ENCODE results near the gene PFKFB3.
"Not testable (repeated sequence)": the region's sequence is repeated elsewhere in the genome, so short reads cannot be mapped to it uniquely, and the experiment has no call there.

Gene PFKFB3

DNA sequence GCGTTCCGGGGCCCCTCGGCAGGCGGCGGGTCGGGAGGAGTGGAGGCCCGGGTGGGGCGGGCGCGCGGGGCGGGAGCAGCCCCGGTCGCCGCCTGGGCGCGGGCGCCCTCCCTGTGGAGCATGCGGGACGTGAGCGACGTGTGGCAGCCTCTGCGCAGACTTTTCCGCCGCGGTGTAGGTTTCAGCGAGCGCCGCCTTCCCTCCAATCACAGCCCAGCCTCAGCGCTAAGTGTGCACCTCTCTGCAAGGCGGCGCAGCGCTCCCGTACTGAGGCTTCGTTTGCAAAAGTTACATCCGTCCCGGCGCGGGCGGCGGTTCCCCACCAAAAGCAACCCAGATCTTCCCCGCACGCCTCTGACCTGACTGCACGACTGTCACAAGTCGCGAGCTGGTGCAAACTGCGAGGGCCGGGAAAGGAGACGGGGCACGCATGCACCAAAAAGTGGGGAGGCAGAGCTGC is 1.2 kb upstream of the PFKFB3 start:
- DNase-seq (ENCODE audit: low spot score), result peak; percentile 83

DNA sequence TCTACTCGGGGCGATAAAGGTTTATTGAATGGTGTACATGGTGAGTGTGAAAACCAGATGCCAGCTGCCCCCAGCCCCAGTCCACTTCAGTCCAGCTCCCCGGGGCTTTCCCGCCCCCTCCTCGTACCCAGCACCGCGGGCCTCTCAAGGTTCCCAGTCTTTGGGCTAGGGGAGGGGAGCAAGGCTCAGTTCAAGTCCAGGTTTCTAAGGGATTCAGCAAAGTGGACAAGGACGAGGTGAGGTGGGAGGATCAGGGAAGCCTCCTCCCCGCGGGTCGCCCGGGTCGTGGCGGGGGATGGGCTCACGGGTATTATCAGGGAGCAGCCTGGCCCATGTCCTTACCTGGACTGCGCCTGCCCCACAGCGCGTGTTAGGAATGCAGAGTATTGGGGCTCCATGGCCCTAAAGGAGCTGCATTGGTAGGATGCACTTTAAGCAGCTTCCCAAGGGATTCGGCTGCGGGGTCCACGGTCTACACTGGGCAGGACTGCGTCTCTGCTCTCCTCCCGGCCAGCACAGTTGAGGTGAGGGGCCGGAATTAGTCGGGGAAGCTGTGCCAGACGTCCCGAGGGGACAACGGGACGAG is 541 bp upstream of the PFKFB3 start:
- no peak for DNase-seq (ENCODE audit: low spot score)

DNA sequence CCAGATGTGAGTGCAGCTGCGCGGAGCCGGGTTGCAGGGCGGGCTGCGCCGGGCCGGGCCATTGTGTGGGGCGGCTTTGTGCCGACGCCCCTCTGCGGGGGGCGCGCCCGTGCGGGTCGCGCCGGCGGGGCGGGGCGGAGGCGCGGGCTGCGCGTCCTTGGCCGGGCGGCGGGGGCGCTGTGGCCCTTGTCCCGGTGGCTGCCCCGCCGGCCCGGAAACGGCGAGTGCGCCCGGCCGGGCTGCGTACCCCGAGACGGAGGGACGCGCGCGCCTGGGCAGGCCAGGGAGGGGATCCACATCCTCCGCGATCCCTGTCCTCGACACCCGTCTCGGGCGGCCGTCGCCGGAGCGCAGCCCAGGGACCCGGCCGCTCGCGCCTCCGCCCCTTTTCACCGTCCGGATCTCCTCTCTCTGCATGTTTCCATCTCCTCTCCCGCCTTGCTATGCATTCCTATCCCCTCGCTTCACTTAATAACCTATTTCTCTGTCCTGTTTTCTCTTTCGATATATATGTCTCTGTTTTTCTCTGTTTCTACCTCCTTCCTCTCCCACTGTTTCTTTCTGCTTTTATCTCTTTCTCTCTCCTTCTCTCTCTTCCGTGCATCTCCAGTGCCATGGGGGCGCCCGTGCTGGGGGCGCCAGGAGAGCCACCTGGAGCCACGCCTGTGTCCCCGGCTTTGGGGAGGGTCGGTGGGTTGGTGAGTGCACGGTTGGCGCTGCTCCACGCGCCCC is 765 bp downstream of the PFKFB3 start:
- DNase-seq (ENCODE audit: low spot score), result peak; percentile 68

DNA sequence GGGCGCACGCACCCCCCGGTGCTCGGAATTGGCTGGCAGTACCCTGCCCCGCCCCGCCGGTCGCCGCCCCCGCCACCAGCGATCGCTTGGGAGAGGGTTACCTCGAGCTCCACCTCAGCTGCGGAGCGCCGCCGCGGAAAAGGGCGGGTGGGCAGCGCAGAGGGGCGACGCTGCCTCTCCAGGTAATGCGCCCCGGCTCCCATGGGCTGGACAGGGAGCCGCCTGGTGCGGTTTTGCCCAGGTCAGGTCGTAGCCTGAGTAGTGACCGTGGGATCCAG is 1.3 kb downstream of the PFKFB3 start:
- no peak for DNase-seq (ENCODE audit: low spot score)

DNA sequence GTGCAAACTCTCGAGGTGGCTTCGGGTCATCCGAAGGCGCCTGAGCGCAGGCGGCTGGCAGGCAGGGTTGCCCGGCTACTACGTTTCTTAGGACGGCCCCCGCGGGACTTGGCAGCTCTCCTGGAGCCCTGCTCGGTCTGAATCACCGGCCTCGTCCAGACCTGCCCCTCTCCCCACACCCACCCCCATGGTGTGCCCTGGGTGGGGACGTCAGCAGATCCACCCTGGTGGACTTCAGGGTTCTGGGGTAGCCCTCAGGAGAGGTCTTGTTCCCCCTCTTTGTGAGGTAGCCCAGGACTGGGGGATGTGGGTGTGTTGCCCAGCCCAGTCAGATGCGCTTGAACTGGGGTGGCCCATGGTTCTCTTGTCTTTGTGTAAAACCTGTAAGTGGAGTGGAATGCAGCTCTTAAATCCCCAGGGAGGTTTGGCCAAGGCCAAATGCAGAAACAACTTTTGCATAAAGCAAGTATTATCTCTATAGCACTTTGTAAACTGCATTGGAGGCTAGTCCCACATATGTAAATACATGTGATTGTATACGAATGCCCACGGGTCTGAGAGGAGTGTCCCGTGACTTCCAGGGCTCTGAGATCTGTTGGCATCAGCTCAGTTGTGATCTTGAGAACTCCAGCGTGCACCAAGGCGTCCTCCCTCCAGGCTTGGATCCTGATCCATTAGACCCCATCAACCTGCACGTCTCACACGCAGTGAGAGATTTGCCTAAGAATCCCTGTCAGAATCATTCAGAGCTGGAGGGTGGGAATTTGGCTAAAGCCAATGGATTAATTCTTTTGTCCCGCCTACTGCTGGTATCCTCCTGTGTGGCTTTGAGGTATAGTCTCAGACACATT is 1.8 kb downstream of the PFKFB3 start:
- no peak for DNase-seq (ENCODE audit: low spot score)

DNA sequence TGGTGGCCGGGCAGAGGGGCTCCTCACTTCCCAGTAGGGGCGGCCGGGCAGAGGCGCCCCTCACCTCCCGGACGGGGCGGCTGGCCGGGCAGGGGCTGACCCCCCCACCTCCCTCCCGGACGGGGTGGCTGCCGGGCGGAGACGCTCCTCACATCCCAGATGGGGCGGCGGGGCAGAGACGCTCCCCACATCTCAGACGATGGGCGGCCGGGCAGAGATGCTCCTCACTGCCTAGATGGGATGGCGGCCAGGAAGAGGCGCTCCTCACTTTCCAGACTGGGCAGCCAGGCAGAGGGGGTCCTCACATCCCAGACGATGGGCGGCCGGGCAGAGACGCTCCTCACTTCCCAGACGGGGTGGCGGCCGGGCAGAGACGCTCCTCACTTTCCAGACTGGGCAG is 3.8 kb downstream of the PFKFB3 start:
- DNase-seq (ENCODE audit: low spot score), result not testable (repeated sequence)

DNA sequence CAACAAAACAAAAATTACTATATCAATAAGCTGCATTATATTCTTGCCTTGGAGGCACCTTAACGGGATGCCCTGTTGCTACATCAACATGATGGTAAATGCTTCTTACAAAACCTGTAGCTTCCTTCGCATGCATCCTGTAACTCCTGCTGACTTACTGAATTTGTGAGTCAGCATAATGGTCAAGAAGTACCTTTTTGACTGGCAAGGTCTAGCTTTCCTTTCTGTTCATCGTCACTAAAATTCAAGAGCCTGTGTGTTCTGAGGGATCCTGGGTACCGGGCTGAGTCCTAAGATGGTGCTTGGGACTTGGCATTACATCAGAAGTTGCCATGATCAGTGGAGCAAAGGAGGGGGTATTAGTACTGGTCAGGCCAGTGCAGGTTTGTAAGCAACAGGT is 4.9 kb downstream of the PFKFB3 start:
- no peak for DNase-seq (ENCODE audit: low spot score)

DNA sequence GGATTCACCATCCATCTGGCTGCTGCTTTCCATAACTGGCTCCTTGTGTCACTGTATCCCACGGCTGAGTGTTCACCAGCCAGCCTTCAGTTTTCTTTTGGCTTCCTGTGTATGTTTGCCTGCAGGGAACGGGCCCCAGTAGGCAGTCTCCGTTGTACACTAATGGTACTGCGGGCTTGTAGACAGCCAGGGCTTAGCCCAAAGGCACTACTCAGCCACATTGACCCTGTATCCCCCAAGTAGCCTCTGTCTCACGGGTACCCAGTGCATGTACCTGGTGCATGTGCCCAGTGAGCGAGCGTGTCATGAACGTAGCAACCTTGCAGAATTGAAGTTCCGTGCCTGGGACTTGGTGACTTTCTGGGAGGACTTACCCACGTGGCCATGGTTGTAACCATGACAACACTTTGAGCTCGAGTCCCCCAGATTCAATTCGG is 6.1 kb downstream of the PFKFB3 start:
- no peak for DNase-seq (ENCODE audit: low spot score)

DNA sequence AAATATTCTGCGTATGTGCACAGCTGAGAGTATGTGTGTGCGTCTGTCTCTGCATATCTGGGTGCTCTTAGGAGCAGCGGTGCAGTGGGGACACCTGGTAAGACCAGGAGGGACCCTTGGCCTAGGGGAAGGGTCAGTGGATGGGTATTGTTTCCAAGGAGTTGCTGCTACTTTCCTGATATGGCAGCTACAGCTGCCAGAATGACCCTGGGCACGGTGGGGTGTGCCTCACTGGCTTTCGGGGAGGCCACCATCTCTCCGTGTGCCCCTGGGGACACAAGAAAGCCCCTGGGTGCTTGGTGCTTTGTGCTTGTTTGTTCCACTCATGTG is 8.6 kb downstream of the PFKFB3 start:
- DNase-seq (ENCODE audit: low spot score), result no peak

DNA sequence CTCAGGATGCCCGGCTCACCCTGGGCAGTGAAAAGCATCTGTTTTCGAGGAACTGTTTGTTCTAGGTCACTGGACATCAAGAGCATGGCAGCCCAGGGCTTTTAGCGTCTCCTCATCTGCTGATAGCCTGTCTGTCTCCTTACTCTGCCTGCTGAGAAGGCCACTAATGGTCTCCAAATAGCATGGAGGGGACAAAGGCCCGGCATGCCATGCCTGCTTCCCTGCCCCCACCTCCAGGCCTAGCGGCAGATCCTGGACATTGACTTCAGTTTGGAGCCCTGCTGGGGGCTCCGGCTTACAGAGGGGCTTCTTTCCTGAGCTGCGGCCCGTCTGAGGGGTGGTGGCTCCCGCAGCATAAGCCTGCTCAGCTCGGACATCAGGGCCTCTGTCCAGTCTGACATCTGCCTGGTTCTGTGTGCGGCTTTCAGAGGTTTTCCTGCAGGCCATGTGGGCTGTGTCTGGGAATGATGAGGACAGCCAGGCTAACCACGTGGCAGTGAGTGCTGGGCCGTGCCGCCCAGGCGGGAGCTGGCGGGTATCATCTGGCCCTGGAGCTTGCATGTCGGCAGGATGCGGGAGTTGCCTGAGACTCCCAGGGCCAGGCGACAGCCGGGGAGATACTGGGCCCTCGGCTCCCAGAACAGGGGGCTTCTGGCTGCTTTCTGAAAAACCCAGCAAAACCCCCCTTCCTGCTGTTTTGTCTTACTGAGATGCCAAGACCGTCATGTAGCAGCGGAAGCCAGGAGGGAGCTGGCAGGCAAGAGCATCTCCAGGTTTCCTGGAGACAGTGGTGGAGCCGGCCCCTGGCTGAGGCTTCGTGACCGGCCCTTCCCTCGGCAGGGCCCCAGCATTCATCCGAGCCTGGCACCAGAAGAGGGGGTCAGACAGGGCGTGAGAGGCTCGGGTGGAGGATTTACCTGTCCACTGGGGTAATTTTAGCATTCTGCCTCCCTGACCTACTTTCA is 9.2 kb downstream of the PFKFB3 start:
- DNase-seq (ENCODE audit: low spot score), result peak; percentile 66

DNA sequence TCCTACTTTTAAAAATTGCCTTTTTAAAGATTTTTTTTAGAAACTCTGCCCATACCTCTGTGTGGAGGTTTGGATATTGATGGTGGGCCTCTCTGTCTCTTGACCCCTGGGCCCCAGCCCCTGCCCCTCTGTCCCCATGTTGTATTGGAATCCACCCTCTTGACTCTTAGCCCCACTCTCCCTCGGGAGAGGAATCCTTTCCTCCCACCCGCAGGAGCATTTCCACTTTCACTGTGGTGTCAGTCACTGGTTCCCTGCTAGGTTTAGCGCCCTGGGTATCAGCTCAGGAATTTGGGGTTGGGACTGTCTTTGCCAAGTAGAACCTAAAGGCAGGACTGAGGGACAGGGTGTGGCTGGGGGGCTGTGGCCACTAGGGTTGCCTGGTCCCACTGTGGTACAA is 10.1 kb downstream of the PFKFB3 start:
- no peak for DNase-seq (ENCODE audit: low spot score)

DNA sequence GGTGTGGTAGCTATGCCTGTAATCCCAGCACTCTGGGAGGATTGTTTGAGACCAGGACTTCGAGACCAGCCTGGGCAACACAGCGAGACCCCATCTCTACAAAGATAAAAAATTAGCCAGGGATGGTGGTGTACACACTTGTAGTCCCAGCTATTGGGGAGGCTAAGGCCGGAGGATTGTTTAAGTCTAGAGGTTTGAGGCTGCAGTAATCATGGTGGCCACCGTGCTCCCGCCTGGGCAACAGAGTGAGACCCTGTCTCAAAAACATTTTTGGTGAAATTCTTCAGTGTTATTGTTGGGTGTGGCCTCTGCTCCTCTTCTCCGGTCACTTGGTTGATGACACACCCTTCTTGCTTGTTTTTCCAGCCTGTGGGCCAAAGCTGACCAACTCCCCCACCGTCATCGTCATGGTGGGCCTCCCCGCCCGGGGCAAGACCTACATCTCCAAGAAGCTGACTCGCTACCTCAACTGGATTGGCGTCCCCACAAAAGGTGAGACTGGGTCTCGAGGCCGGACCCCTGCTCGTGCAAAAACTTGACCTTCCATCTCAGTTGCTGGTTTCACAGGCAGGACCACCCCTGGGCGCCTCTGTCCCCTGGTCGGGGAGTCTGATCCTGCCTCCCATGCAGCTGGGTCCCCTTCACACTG is 10.6 kb downstream of the PFKFB3 start:
- DNase-seq (ENCODE audit: low spot score), result no peak

DNA sequence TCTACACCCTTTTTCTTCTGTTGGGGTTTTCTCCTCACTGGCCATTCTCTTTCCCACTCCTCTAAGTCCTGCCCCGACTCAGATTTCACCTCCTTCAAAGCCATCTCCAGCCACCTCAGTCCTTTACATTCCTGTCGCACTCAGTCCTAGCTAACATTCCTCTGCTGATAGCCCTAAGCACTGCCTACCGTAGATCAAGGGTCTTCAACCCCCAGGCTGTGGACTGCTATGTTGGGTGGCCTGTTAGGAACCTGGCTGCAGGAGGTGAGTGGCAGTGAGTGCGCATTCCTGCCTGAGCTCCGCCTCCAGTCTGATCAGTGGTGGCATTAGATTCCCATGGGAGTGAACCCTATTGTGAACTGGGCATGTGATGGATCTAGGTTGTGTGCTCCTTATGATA is 11.2 kb downstream of the PFKFB3 start:
- DNase-seq (ENCODE audit: low spot score), result no peak

DNA sequence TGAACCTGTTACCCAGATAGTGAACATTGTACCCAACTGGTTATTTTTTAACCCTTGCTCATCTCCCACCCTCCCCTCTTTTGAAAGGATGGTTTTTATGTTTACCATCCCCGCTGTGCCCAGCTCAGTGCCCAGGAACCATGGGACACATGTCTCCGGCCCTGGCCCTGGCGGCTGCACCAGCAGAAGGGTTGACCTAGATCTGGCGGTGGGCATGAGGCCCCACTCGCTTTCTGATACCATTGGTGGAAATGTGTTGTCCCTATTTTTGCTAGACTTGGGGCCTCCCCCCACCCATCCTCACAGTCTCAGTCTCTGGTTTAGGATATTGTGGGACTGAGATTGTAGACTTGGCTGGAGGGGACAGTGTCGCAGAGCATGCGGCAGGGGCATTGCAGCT is 11.9 kb downstream of the PFKFB3 start:
- no peak for DNase-seq (ENCODE audit: low spot score)

DNA sequence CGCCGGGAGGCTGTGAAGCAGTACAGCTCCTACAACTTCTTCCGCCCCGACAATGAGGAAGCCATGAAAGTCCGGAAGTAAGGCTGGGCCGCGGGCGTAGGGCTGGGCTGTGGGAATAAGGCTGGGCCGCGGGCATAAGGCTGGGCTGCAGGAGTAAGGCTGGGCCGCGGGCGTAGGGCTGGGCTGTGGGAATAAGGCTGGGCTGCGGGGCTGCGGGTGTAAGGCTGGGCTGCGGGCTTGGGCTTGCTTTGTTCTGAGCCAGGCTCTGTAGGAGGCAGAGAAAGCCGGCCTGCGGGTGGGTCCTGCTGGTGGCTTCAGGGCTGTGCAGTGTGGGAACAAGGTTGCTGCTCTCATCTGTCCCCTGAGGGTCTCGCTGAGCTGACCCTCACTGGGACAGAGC is 12.5 kb downstream of the PFKFB3 start:
- DNase-seq (ENCODE audit: low spot score), result no peak

DNA sequence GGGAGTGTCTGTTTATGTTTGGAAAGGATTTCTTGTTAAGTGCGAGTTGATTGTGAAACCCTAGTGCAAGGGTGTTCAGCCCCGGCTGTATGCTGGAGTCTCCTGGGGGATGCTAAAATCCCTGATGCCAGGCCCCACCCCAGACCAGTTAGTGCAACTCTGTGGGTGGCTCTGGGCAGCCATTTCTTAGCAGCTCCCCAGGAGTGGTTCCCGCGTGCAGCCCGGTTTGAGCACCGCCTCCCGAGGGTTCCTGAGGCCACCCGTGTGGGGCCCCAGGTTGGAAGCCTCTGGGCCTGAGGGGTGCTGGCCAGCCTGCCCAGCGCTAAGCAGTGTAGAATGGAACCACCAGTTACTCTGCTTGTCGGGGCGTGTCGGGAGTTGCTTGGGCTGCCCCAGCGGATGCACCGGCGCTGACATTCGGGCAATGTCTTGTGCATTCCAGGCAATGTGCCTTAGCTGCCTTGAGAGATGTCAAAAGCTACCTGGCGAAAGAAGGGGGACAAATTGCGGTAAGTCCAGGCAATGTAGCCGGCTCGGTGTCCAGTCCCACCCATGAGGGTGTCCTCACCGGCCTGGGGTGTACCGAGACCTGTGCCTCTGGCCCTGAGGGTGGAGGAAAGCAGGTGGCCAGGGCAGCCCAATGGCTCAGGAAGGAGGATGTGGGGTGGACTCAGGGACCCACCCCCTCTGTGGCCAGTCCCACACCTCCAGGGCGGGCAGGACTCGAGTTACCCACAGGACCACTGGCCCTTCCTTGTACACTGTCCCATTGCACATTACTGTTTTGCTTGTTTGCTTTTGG is 13.2 kb downstream of the PFKFB3 start:
- DNase-seq (ENCODE audit: low spot score), result no peak

DNA sequence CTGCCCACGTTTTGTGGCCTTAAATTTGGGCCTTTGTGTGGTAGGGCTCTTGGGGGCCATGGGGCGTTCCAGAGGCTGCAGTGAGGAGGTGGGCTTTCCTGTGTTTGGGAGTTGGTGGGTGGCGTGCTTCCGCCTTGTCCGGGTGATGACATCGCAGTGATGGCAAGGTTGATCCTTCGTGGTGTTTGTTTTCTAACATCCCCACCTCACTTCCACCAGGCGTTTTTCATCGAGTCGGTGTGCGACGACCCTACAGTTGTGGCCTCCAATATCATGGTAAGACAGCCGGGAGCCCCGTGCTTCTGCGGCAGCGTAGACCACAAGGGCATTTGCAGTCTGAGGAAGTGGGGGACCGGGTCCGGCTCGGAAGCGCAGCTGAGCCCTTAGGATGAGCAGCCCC is 14.2 kb downstream of the PFKFB3 start:
- DNase-seq (ENCODE audit: low spot score), result no peak

DNA sequence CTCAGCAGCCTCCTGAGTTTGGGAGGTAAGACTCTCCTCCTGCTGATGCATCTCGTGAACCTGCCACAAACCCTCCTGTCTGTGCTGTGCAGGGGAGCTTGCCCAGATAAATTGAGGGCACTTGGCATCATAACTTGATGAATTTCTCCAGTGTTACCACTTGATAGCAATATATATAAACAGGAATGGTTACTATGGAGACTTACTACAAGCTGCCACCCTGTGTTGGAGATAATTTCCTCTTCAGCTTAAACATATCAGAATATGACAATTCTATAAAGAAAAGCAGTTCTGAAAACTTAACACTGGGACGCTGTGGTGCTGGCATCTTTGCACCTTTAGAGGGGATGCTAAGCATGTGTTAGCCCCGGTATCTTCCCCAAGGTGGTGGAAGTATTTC is 14.9 kb downstream of the PFKFB3 start:
- DNase-seq (ENCODE audit: low spot score), result no peak

DNA sequence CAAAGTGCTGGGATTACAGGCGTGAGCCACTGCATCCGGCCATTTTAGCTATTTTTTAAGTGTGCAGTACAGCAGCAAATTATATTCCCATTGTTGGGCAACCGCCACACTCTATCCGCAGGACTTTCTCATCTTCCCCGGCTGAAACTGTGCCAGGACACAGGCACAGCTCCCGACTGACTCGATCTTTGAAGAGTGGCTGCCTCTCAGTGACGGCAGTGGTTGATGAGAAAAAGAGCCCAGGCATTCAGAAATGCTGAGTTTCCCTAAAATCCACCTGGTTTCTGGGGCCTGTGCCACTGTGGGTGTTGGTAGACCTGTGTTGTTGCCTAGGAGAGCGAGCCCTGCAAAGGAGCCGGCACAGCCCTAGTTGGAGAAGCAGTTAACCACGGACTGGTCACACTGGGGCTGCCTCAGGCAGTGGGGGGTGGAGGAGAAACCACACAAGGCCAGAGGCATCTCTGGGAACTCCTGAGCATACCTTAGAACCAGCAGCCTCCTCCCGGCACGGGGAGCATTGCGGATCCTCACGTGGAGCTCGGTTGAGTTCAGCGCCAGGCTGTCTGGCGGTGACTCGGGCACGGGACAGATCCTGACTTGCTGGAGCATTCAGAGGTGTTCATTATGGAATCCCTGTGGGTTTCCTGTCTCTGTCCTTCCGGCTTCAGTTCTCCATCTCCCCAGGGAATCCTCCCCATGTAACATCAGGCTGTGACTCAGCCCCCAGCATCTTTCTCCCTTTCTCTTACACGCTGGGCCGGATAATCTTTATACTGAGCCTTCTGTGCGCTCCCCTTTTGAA is 16.2 kb downstream of the PFKFB3 start:
- no peak for DNase-seq (ENCODE audit: low spot score)

DNA sequence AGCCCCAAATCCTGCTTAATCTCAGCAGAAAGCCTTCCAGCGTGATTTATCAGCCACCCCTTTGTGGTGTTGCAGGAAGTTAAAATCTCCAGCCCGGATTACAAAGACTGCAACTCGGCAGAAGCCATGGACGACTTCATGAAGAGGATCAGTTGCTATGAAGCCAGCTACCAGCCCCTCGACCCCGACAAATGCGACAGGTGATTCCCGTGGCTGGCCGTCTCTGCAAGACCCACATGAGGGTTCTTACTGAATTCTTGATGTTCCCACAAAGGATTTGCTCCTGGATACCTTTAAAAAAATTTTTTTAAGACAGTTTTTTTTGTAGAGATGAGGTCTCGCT is 16.7 kb downstream of the PFKFB3 start:
- no peak for DNase-seq (ENCODE audit: low spot score)

All from SK-N-DZ (cell line).